ENCODE measurements around the gene LRP2BP.

DNA sequence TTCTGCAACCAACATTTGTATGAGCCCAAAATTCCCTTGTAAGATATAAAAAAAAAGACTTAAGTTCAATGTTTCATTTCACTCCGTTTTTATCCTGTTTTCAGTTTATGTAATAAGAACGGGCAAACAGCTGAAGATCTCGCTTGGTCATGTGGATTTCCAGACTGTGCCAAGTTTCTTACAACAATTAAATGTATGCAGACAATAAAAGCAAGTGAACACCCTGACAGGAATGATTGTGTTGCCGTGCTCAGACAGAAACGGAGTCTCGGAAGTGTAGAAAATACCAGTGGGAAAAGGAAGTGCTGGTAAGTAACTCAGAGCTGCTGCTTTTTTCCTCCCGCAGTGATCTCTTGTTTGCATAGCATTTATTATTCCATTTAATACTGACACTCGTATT lies 3.7 kb upstream of the LRP2BP start:
- TF ChIP-seq CTCF (IDR thresholded peaks at IDR 0.05) (no peak), MAX (IDR thresholded peaks at IDR 0.05) (no peak), POLR2A (IDR thresholded peaks at IDR 0.05; ENCODE audit: low read length) (no peak), NPAS2 (CRISPR knock-in tag; IDR thresholded peaks at IDR 0.05; ENCODE audit: borderline replicate concordance) (no peak), NFE2L2 (conservative IDR thresholded peaks at IDR 0.05; ENCODE audit: low read length) (no peak), CEBPB (IDR thresholded peaks at IDR 0.05) (no peak), RCOR1 (IDR thresholded peaks at IDR 0.05; ENCODE audit: low read depth, low read length) (no peak)
- TF ChIP-seq, protein P1, sequence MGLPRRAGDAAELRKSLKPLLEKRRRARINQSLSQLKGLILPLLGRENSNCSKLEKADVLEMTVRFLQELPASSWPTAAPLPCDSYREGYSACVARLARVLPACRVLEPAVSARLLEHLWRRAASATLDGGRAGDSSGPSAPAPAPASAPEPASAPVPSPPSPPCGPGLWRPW (IDR thresholded peaks at IDR 0.05): no peak
- TF ChIP-seq, protein P2, sequence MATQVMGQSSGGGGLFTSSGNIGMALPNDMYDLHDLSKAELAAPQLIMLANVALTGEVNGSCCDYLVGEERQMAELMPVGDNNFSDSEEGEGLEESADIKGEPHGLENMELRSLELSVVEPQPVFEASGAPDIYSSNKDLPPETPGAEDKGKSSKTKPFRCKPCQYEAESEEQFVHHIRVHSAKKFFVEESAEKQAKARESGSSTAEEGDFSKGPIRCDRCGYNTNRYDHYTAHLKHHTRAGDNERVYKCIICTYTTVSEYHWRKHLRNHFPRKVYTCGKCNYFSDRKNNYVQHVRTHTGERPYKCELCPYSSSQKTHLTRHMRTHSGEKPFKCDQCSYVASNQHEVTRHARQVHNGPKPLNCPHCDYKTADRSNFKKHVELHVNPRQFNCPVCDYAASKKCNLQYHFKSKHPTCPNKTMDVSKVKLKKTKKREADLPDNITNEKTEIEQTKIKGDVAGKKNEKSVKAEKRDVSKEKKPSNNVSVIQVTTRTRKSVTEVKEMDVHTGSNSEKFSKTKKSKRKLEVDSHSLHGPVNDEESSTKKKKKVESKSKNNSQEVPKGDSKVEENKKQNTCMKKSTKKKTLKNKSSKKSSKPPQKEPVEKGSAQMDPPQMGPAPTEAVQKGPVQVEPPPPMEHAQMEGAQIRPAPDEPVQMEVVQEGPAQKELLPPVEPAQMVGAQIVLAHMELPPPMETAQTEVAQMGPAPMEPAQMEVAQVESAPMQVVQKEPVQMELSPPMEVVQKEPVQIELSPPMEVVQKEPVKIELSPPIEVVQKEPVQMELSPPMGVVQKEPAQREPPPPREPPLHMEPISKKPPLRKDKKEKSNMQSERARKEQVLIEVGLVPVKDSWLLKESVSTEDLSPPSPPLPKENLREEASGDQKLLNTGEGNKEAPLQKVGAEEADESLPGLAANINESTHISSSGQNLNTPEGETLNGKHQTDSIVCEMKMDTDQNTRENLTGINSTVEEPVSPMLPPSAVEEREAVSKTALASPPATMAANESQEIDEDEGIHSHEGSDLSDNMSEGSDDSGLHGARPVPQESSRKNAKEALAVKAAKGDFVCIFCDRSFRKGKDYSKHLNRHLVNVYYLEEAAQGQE (IDR thresholded peaks at IDR 0.05): no peak
